D721Med (cell line): Measurements from ENCODE around the gene TMEM244.

Experiments used
- DNase-seq: peaks from one replicate; pipeline ENCODE4 v3.0.0; 2011; ENCODE audit warnings: low spot score; ENCODE audit not compliant: insufficient read length
- FAIRE-seq: peaks from 2 replicates; lab custom pipeline; 2011; peaks lifted over from hg19 to GRCh38; lab: Jason Lieb, UNC
- TF ChIP-seq, protein P1 (sequence below): IDR thresholded peaks from 2 replicates; pipeline ENCODE4 v1.5.1; 2012; ENCODE audit warnings: mild to moderate bottlenecking, control low read depth; ENCODE audit not compliant: insufficient read depth; ENCODE audit errors: missing control alignments

Gene TMEM244, protein sequence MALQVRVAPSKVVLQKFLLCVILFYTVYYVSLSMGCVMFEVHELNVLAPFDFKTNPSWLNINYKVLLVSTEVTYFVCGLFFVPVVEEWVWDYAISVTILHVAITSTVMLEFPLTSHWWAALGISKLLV

DNA sequence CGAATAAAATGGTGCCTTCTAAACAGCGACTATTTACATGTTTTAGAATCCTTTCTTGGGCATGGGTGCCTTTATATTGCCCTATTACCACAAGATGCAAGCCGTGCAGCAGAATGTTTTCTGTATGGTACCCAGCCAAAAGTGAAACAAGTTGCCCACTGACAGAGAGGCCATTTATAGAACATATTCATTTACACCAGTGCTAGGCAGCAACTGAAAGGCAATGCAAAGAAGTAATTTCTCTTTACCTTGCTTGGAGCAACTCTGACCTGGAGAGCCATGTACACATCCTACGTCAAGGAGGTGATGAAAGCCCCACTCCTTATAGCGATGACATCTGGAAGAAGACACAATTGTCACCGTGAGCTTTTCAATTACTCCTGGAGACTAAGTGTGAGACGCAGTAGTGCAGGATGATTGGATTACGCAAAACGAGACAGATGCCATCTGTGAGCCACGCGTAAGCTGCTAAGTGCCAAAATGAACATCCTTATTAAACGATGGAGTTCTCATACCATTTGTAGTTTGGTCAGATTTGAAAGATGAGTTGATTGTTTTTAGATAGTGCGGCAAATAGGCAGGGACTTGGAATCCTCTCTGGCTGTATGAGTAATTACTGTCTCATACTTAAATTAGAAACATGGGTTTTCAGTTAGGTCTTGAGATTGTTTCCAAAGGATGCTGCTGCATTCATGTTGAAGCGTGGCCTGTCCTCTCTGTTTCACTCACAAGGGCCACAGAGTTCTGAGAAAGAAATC, at the start of gene TMEM244:
Gene TMEM244, minus strand, starts transcription at position 408 of the 758 bp plus-strand sequence. Its CDS starts 127 bp downstream, at position 281.
- TF ChIP-seq, protein P1, sequence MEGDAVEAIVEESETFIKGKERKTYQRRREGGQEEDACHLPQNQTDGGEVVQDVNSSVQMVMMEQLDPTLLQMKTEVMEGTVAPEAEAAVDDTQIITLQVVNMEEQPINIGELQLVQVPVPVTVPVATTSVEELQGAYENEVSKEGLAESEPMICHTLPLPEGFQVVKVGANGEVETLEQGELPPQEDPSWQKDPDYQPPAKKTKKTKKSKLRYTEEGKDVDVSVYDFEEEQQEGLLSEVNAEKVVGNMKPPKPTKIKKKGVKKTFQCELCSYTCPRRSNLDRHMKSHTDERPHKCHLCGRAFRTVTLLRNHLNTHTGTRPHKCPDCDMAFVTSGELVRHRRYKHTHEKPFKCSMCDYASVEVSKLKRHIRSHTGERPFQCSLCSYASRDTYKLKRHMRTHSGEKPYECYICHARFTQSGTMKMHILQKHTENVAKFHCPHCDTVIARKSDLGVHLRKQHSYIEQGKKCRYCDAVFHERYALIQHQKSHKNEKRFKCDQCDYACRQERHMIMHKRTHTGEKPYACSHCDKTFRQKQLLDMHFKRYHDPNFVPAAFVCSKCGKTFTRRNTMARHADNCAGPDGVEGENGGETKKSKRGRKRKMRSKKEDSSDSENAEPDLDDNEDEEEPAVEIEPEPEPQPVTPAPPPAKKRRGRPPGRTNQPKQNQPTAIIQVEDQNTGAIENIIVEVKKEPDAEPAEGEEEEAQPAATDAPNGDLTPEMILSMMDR: no peak
- DNase-seq (no peak), FAIRE-seq (peak; percentile 97)

DNA sequence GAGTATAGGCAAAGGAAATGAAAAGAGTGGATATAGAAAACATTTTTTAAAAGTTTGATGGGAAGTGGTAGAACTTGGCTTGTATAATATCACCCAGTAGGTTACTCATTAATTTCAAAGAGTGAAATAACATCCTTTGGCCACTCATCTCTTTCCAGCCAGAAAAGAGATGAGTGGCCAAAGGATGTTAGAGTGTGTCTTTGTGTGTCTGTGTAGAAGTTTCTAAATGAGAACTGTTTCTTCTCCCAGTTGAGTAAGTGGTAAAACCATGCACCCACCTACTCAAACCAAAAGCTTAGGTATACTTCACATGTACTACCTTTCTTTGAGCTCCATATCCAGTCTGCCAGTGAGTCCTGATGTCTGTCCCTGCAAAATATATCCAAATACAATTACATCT, 47.7 kb upstream of the TMEM244 start:
- no peak for DNase-seq
- no peak for FAIRE-seq

DNA sequence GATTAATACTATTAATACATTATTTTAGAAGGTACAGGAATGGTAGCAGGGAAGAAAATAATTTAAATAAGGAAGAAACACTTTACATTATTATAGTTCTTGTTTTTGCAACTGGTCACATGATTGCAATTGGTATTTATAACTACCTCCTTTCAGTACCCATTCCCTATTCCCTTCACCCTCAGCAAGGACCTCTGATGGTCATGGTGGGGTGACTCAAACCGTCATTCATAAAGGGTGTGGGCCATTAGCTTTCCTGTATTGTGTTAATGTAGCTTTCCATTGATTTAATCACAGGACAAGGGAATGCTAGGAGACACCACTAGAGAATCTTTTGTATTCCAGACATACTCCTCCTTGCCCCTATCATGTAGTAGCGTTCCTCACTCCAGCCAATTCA, 47.2 kb upstream of the TMEM244 start:
- FAIRE-seq (no peak), DNase-seq (no peak)
- TF ChIP-seq, protein P1: no peak

More for the DNA sequence above, 47.7 kb upstream of the TMEM244 start:
- TF ChIP-seq, protein P1: no peak

DNA sequence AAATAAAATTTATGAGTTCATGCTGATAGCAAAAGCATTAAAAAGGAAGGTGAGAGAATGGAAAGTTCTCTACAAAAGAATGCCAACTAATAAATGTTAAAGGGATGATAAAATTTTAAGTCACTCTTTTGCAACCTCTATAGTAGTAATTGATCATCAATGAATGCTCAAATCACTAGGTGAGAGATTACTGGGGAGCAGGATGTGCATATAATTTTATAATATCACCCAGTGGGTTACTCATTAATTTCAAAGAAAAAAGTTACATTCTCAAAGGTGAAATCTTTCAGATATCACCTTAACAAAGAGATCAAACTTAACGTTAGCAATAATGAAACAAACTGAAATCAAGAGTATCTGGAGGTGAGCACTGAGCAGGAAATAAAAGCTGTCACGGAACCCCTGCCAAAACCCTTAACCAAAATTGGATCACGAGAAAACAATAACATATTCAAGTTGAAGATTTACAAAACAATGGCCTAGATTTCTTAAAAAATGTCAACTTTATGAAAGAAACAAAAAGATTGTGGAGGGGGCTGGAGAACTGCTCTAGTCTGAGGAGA, 45.5 kb upstream of the TMEM244 start:
- FAIRE-seq (no peak), DNase-seq (no peak)
- TF ChIP-seq, protein P1: no peak

DNA sequence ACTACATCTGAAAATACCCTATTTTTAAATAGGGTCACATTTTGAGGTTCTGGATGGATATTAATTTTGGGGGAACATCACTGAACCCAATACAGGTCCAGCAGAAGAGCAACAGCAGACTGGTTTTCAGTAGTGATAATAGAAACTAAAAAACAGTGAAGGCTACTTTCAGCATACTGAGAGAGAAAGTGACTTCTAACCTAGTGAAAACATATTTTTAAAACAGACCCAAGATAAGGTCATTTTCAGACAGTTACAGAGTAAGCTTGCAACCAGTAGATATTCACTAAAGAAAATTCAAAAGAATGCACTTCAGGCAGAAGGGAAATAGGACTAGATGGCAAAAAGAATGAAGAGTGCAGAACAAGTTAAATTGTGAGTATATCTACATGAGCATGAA, 42.0 kb upstream of the TMEM244 start:
- FAIRE-seq (no peak), DNase-seq (no peak)
- TF ChIP-seq, protein P1: no peak

DNA sequence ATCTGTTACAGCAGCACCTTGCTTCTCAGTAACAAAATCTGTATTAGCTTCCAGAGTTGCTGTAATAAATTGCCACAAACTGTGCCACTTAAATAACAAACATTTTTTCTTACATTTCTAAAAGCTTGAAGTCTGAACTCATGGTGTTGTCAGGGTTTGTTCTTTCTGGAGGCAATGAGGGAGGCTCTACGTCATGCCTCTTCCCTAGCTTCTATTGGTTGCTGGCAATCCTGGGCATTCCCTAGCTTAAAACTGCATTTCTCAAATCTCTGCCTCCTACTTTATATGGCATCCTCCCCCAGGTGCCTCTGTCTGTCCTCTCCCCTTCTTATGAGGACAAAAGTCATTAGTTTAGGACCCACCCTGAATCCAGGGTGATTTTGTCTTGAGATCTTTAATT, 41.6 kb upstream of the TMEM244 start:
- TF ChIP-seq, protein P1: no peak
- FAIRE-seq (no peak), DNase-seq (no peak)

DNA sequence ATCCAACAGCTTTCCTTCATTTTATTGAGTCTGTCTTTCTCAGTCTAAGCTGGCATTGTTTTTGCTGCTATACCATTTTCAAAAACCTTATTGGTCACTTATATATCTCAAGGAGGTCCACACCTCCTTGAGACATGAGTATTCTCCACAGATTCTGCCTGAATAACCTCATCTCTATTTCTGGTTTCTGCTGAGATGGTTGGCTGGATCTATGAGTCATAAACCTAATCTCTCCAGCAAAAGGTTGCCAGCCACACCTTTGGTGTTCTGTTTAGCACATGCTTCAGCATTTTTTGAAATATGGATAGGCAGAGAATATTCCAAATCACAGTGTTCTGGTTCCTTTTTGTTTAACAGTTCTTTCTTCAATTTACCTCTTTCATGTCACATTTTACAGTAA, 40.8 kb upstream of the TMEM244 start:
- DNase-seq (no peak), FAIRE-seq (no peak)
- TF ChIP-seq, protein P1: no peak
